Measurements from ENCODE around the gene NLRC5.
"Not testable (repeated sequence)": the region's sequence is repeated elsewhere in the genome, so short reads cannot be mapped to it uniquely, and the experiment has no call there.

The NLRC5 gene

GRCh38 chr16:57083485-57084126, 94.2 kb downstream of the NLRC5 start:
- no peak for DNase-seq

- DNase-seq: peak; percentile 58
Measured at GRCh38 chr16:57084257-57084770, 95.0 kb downstream of the NLRC5 start.

DNA sequence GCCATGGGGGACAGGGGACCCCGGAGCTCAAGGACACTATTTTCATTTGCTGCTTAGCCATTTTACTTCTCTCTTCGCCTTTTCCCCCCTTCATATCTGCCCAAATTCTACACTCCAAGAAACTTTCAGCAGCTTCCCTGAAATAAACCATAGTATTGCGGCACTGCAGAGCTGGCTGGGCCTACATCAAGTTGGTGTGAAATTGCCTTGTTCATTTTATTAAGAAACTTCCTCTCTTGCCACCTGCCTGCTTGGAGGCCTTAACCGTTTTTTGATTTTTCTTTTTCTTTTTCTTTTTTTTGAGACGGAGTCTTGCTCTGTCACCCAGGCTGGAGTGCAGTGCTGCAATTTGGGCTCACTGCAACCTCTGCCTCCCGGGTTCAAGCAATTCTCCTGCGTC, 95.6 kb downstream of the NLRC5 start:
- DNase-seq: no peak

- DNase-seq: no peak
Measured at GRCh38 chr16:57087003-57087402, 97.6 kb downstream of the NLRC5 start.

GRCh38 chr16:57089406-57089805, 100.0 kb downstream of the NLRC5 start:
- no peak for DNase-seq

DNA sequence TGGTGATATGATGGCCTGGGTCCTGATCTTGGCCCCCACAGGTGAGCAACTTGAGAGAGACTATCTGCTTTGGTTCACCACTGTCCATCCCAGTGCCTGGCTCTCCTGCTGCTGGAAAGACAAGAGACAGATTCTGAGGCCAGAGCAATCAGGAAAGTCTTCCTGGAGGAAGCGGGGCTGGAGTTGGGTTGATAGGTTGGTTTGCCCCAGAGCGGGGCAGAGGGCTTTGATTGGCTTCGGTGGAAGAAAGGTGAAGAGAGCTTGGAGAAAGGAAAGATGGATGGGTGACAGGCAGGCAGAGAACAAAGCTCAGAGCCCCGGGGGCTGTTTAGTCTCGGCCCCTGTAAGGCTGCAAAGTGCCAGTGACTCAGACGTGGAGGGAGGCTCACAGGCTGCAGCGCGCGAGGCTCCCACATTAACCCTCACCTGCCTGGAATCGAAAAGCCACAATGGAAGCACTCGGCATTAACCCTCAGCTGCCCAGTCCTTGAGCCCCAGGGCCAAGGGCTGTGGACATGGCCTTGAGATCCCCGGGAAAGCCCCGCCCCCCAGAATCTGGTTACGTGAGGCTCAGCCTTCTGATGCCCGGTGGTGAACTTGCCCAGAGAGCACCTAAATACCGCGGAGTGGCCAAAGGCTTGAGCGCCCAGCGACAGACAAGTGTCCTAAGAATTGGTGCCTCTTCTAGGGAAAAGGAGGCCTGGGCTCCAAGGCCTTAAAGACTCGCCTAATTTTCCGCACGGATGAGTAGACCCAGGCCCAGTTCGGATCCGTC, 102.0 kb downstream of the NLRC5 start:
- DNase-seq: no peak

- DNase-seq: peak; percentile 26
Measured at GRCh38 chr16:57091975-57092785, 102.8 kb downstream of the NLRC5 start, which contains the start of gene CPNE2. CPNE2 (plus strand) TSS chr16:57092583; CDS start chr16:57110743, 18,160 bp downstream.

DNA sequence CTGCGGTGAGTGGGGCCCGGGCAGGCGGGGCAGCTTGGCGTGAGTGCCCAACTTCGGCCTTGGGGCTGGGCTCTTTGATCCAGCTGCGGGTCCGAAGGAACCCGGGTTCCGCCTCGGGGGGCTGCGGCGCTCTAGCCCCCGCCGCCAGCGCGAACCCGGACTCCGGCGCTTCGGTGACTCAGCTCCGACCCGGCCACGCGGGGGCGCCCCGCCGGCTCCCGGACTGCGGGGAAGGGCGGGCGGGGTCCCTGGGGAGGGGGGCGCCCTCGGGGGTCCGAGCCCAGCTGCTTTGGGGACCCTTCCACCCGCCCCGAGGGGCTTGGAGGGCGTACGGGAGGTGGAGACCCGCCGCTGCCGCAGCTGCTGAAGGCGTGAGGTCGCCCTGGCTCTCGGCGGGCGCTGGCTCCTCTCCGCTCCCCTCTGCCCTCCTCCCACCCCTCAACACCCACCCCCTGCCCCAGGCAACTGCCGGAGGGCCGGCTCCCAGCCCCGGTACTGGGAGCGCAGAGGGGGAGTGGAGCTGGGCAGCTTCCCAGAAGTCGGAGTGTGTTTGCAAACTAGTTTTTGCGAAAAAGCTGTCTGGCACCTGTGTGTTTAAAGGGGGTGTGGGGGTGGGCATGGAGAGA, 103.5 kb downstream of the NLRC5 start:
- DNase-seq: peak; percentile 53

- no peak for DNase-seq
Measured at GRCh38 chr16:57093666-57094564, 104.6 kb downstream of the NLRC5 start.

- DNase-seq: no peak
Measured at GRCh38 chr16:57094911-57095310, 105.6 kb downstream of the NLRC5 start.

GRCh38 chr16:57096192-57096591, 106.8 kb downstream of the NLRC5 start:
- no peak for DNase-seq

DNA sequence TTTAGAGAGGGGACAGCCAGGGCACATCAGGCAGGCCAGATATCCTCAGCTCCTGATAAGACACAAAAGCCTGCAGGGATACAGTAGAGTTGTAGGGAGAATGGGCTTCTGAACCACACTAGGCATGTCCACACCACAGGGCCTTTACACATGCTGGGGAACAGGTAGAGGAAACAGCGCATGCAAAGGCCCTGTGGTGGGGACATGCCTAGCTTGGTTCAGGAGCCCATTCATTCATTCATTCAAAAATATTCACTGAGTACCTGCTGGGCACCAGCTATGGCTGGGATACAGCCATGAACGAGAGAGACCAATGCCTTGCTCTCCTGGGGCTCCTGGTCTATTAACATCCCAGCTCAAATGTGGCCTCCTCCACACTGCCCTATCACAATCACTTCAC, 107.4 kb downstream of the NLRC5 start:
- DNase-seq: no peak

DNA sequence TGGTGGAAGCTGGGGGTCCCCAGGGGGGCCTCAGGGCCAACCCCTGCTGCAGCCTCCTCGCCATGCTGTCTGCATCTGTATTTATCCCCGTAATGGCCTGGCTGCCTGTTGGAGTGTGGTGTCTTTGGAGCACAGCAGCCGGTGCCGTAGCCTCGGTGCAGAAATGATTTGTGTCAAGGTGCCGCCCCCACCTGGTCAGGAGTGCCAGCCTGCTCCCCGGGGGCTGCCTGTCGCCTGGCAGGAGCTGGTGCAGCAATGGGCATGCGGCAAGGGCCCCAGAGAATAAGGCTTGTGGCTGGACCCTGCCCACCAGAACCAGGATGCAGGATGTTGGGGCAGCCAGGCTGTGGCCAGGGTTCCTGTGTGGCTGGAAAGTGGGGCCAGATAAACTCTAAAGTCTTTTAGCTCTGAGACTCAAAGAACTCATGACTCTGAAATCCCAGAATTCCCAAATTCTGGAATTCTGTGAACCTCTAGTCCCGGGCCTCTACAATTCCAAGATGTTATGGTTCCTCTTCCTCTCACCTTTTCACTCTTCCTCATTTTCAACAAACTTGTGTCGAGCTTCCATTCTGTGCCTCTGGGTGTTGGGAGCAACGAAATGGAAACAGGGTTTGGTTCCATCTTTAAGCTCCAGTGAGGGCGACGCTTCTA, 109.0 kb downstream of the NLRC5 start:
- DNase-seq: no peak

DNA sequence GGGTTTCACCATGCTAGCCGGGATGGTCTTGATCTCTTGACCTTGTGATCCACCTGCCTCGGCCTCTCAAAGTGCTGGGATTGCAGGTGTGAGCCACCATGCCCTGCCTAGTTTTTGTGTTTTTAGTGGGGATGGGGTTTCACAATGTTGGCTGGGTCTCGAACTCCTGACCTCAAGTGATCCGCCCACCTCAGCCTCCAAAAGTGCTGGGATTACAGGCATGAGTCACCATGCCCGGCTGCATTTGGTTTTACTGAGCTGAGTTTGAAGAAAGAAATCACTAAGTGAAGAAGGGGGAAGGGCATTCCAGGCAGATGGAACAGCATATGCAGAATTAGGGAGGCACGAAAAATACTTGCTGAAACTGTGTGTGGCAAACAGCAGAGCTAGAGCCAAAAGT, 110.6 kb downstream of the NLRC5 start:
- not testable (repeated sequence) for DNase-seq

DNA sequence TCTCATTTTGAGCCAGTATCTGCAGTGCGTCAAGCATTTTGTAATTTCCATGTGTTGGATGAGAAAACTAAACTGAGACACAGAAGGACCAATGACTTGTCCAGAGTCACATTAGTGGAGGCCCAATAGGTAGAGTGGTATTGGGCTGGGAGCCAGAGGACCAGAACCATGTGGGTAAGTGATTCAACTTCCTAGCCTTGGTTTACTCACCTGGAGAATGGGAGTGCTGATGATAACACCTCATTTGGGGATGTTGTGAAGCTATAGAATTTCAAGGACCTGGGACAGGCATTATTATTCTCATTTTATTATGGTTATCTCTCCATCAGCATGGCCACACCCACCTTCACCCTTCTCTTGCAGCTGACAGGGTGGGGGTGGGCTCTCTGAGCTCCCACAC, 111.1 kb downstream of the NLRC5 start:
- DNase-seq: no peak

- no peak for DNase-seq
Measured at GRCh38 chr16:57102888-57103851, 113.8 kb downstream of the NLRC5 start.

GRCh38 chr16:57104706-57105105, 115.3 kb downstream of the NLRC5 start:
- DNase-seq: no peak

GRCh38 chr16:57105184-57105583, 115.8 kb downstream of the NLRC5 start:
- no peak for DNase-seq

DNA sequence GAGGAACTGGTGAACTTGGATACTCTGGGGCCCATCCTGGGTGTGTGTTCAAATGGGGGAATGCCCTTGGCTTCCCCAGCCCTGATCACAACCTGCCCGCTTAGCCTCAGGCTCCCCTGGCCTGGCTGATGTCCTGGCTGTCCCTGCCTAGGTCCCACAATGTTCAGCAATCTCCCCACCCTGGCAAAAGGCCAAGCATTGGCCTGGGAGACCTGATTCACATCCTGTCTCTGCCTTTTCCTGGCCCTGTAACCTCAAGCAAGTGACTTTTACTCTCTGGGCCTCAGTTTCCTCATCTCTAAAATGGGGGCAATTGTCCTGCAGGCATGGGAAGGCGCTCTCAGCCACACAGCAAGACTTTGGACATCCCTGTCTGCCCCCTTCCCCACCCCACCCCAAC, 117.4 kb downstream of the NLRC5 start:
- DNase-seq: no peak

- no peak for DNase-seq
Measured at GRCh38 chr16:57107321-57107922, 118.1 kb downstream of the NLRC5 start.
